DOHH2 (cell line): Measurements from ENCODE around the gene KRTAP19-8.

ENCODE experiments used
- H3F3A ChIP-seq: fragments of 200-600 bp; sonication (generic), shearing (Covaris generic); 2 replicates; pipeline ENCODE4 v1.6.0; 2016; ENCODE audit warnings: antibody characterized with exemption, mild to moderate bottlenecking; ENCODE audit not compliant: control insufficient read depth, insufficient read depth
- H3K27ac ChIP-seq: fragments of 200-600 bp; sonication (generic); 2 replicates; pipeline ENCODE4 v1.5.1; 2014; ENCODE audit warnings: low read depth, mild to moderate bottlenecking, low read length, moderate library complexity
- H3K27me3 ChIP-seq: fragments of 200-600 bp; sonication (generic); 2 replicates; pipeline ENCODE4 v1.6.1; 2014; ENCODE audit warnings: mild to moderate bottlenecking, low read length, mixed read lengths; ENCODE audit not compliant: control insufficient read depth
- H3K36me3 ChIP-seq: fragments of 200-600 bp; sonication (generic); 2 replicates; pipeline ENCODE4 v1.6.1; 2014; ENCODE audit warnings: mild to moderate bottlenecking, low read length, moderate library complexity, mixed read lengths; ENCODE audit not compliant: control insufficient read depth
- H3K4me1 ChIP-seq: fragments of 200-600 bp; sonication (generic); 2 replicates; pipeline ENCODE4 v1.6.1; 2014; ENCODE audit warnings: mild to moderate bottlenecking, low read length, mixed read lengths; ENCODE audit not compliant: control insufficient read depth
- H3K4me2 ChIP-seq: fragments of 200-600 bp; sonication (generic); 2 replicates; pipeline ENCODE4 v1.6.0; 2014; ENCODE audit warnings: mild to moderate bottlenecking, low read length, moderate library complexity
- H3K4me3 ChIP-seq: fragments of 200-600 bp; sonication (generic); 2 replicates; pipeline ENCODE4 v1.5.1; 2014; ENCODE audit warnings: mild to moderate bottlenecking, low read length, mixed read lengths
- H3K79me2 ChIP-seq: fragments of 200-600 bp; sonication (generic); 2 replicates; pipeline ENCODE4 v1.6.1; 2014; ENCODE audit warnings: mild to moderate bottlenecking, low read length, mixed read lengths; ENCODE audit not compliant: control insufficient read depth
- H3K9me2 ChIP-seq: fragments of 200-600 bp; sonication (generic); replicated peaks from 2 replicates; pipeline ENCODE4 v1.6.1; 2014; ENCODE audit warnings: mild to moderate bottlenecking, low read length, mixed read lengths; ENCODE audit not compliant: control insufficient read depth
- H3K9me3 ChIP-seq: fragments of 200-600 bp; sonication (generic); 2 replicates; pipeline ENCODE4 v1.6.1; 2014; ENCODE audit warnings: antibody characterized with exemption, low read length, mixed read lengths; ENCODE audit not compliant: control insufficient read depth, insufficient read depth
- H4K20me1 ChIP-seq: fragments of 200-600 bp; sonication (generic); 2 replicates; pipeline ENCODE4 v1.6.0; 2014; ENCODE audit warnings: low read depth, mild to moderate bottlenecking, antibody characterized with exemption, low read length, moderate library complexity; ENCODE audit not compliant: control insufficient read depth, insufficient read depth
- CTCF ChIP-seq: fragments of 200-600 bp; sonication (generic); IDR thresholded peaks from one replicate; pipeline ENCODE4 v1.5.1; 2014; ENCODE audit warnings: antibody characterized with exemption, mild to moderate bottlenecking, low read depth, low read length; ENCODE audit not compliant: poor library complexity, severe bottlenecking
- EZH2phosphoT487 ChIP-seq: fragments of 200-600 bp; sonication (generic); IDR thresholded peaks from 2 replicates; pipeline ENCODE4 v1.6.1; 2017; ENCODE audit warnings: borderline replicate concordance, mild to moderate bottlenecking, antibody characterized with exemption, low read length, moderate library complexity, mixed read lengths

Gene KRTAP19-8

GRCh38 chr21:31052489-31053142 is 14.3 kb upstream of the KRTAP19-8 start:
- no peaks in the 10 kb centered on the region for H3K9me2 ChIP-seq
- H3K4me3 ChIP-seq: no peak overlapping the region
- H3K4me1 ChIP-seq: no peaks in the 10 kb centered on the region
- H4K20me1 ChIP-seq: no peaks in the 10 kb centered on the region
- H3K79me2 ChIP-seq: no peaks in the 10 kb centered on the region
- H3K27me3 ChIP-seq: no peaks in the 10 kb centered on the region
- TF ChIP-seq CTCF (no peak), EZH2phosphoT487 (no peak)
- H3K4me2 ChIP-seq: no peak overlapping the region
- no peaks in the 10 kb centered on the region for H3K9me3 ChIP-seq
- H3K27ac ChIP-seq: no peak overlapping the region
- no peaks in the 10 kb centered on the region for H3F3A ChIP-seq
- no peaks in the 10 kb centered on the region for H3K36me3 ChIP-seq

GRCh38 chr21:31050577-31051157 is 12.4 kb upstream of the KRTAP19-8 start:
- no peaks in the 10 kb centered on the region for H3K27me3 ChIP-seq
- H3K9me3 ChIP-seq: no peaks in the 10 kb centered on the region
- no peaks in the 10 kb centered on the region for H3F3A ChIP-seq
- no peaks in the 10 kb centered on the region for H3K4me1 ChIP-seq
- H3K79me2 ChIP-seq: no peaks in the 10 kb centered on the region
- no peak for TF ChIP-seq EZH2phosphoT487
- TF ChIP-seq CTCF: no peak
- H3K36me3 ChIP-seq: no peaks in the 10 kb centered on the region
- H3K27ac ChIP-seq: no peak overlapping the region
- no peaks in the 10 kb centered on the region for H4K20me1 ChIP-seq
- no peak overlapping the region for H3K4me3 ChIP-seq
- H3K4me2 ChIP-seq: no peak overlapping the region
- H3K9me2 ChIP-seq: no peaks in the 10 kb centered on the region

GRCh38 chr21:31045841-31046240 is 7.6 kb upstream of the KRTAP19-8 start:
- no peaks in the 10 kb centered on the region for H3K79me2 ChIP-seq
- no peak overlapping the region for H3K27ac ChIP-seq
- TF ChIP-seq CTCF (no peak), EZH2phosphoT487 (no peak)
- no peaks in the 10 kb centered on the region for H4K20me1 ChIP-seq
- no peak overlapping the region for H3K4me2 ChIP-seq
- H3K36me3 ChIP-seq: no peaks in the 10 kb centered on the region
- H3K9me2 ChIP-seq: no peaks in the 10 kb centered on the region
- H3K4me1 ChIP-seq: no peaks in the 10 kb centered on the region
- H3F3A ChIP-seq: no peaks in the 10 kb centered on the region
- peaks cover 12% of the 10 kb centered on the region; the same call in 1 of the 2 replicates for H3K27me3 ChIP-seq
- H3K9me3 ChIP-seq: no peaks in the 10 kb centered on the region
- no peak overlapping the region for H3K4me3 ChIP-seq
